ENCODE measurements around the gene CNIH2. TPM values are rescaled to one million over a fixed set of nuclear protein-coding genes. Genes with fewer than 3 reads are reported as not detected.

Gene CNIH2
- polyA plus RNA-seq, 3 donors from 2014 or later = not detected

DNA sequence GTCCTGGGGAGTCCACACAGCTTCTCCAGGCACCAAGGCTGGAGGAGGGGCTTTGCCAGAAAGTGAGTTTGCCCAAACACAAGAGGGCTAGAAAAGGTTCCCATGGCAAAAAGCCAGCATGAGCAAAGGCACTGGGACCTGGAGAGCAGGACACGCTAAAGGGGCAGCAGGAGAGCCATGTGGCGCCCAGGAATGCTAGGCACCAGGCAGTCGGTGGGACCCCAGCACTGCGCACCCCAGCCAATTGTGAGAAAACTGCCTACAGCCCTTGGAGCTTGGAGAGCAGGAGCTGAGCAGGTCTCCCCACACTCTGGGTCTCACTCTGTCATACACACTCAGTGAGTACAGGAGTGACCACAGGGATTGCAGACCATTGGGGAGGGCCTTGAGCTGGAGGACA lies 14.7 kb upstream of the CNIH2 start:
- peaks cover 18 to 28% of the 10 kb centered on the region in 2 donors for H3K4me1 Mint-ChIP-seq
- no peak for DNase-seq
- H3K36me3 Mint-ChIP-seq = peaks cover 2 to 18% (median 4%) of the 10 kb centered on the region in 3 donors
- H3K9me3 Mint-ChIP-seq = no peaks in the 10 kb centered on the region
- H3K27me3 Mint-ChIP-seq (ENCODE audit: low read depth in 3 of 3) = peaks cover 4 to 9% (median 5%) of the 10 kb centered on the region in 3 donors
- H3K27ac Mint-ChIP-seq = no peak overlapping the region
- no peak overlapping the region for H3K4me3 Mint-ChIP-seq

- no peak for DNase-seq
- Mint-ChIP-seq H3K4me1 (peaks cover 17 to 27% of the 10 kb centered on the region in 2 donors), H3K4me3 (no peak overlapping the region), H3K27me3 (ENCODE audit: low read depth in 3 of 3) (peaks cover 8 to 12% (median 9%) of the 10 kb centered on the region in 3 donors), H3K9me3 (no peaks in the 10 kb centered on the region), H3K27ac (no peak overlapping the region), H3K36me3 (peaks cover 2 to 18% (median 4%) of the 10 kb centered on the region in 3 donors)
Measured at GRCh38 chr11:66263785-66264184, 14.2 kb upstream of the CNIH2 start.

- Mint-ChIP-seq H3K36me3 (peaks cover 0 to 15% (median 2%) of the 10 kb centered on the region in 3 donors), H3K4me3 (no peak overlapping the region), H3K9me3 (no peaks in the 10 kb centered on the region), H3K4me1 (peaks cover 19 to 26% of the 10 kb centered on the region in 2 donors), H3K27ac (no peak overlapping the region), H3K27me3 (ENCODE audit: low read depth in 3 of 3) (peaks cover 12 to 18% (median 13%) of the 10 kb centered on the region in 3 donors)
- no peak for DNase-seq
Measured at GRCh38 chr11:66264383-66264782, 13.6 kb upstream of the CNIH2 start.

- Mint-ChIP-seq H3K9me3 (no peaks in the 10 kb centered on the region), H3K27me3 (ENCODE audit: low read depth in 3 of 3) (peaks cover 14 to 21% (median 16%) of the 10 kb centered on the region in 3 donors), H3K4me3 (no peak overlapping the region), H3K4me1 (peaks cover 24 to 27% of the 10 kb centered on the region in 2 donors), H3K27ac (no peak overlapping the region), H3K36me3 (peaks cover 0 to 10% (median 2%) of the 10 kb centered on the region in 3 donors)
- no peak for DNase-seq
Measured at GRCh38 chr11:66264914-66265313, 13.1 kb upstream of the CNIH2 start.

DNA sequence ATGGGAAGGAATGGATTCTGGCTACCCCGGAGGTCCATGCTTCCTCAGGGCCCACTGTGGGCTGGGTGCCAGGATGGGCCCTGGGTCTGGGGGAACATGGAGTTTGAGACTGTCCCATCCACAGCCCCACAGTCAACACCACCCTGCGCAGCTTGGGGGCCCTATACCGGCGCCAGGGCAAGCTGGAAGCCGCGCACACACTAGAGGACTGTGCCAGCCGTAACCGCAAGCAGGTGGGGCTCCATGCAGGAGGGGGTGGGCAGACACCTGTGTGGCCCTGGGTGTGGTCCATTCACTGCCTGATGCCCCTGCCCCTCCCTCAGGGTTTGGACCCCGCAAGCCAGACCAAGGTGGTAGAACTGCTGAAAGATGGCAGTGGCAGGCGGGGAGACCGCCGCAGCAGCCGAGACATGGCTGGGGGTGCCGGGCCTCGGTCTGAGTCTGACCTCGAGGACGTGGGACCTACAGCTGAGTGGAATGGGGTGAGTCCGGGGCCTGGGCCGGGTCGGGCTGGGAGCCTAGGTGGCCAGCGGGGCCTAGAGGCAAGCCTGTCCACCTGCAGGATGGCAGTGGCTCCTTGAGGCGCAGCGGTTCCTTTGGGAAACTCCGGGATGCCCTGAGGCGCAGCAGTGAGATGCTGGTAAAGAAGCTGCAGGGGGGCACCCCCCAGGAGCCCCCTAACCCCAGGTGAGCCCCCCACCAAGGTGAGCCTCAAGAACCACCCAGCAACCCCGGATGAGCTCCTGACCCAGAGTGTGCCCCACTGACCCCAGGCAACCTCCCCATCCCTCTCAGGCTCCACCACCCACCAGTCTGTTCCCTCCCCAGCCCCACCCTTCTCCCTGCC lies 12.2 kb upstream of the CNIH2 start:
- Mint-ChIP-seq H3K4me3 (no peak overlapping the region), H3K36me3 (peaks cover 2 to 9% (median 2%) of the 10 kb centered on the region in 3 donors), H3K27ac (no peak overlapping the region), H3K4me1 (peaks cover 32 to 34% of the 10 kb centered on the region in 2 donors), H3K9me3 (no peaks in the 10 kb centered on the region), H3K27me3 (ENCODE audit: low read depth in 3 of 3) (peaks cover 14 to 21% (median 16%) of the 10 kb centered on the region in 3 donors)
- DNase-seq = no peak

DNA sequence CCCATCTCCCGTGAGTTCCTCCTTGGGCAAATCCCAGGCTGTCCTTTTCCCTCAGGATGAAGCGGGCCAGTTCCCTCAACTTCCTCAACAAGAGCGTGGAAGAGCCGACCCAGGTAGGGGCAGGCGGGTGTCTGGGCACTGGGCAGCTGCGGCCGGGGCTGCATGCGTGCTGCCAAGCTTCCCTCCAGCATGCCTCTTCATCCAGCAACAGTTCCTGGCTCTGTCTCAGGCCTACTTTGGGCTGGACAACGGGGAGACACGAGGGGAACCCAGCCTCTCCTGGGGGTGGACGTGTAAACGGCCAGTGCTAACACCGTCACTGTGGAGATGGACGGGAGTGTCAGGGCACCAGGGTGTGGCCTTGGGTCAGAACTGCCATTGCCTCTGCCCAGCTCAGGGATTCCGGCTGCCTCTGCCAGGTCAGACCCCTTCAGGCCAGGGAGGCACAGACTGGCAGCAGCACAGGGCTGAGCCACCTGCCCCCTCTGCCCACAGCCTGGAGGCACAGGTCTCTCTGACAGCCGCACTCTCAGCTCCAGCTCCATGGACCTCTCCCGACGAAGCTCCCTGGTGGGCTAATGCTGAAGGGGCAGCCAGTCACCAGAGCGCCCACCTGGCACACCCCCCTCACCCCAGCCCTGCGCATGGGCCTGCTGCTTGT lies 11.5 kb upstream of the CNIH2 start:
- DNase-seq = no peak
- H3K4me1 Mint-ChIP-seq = peaks cover 39% of the 10 kb centered on the region in 2 donors
- peaks cover 2 to 10% (median 4%) of the 10 kb centered on the region in 3 donors for H3K36me3 Mint-ChIP-seq
- H3K9me3 Mint-ChIP-seq = no peaks in the 10 kb centered on the region
- H3K27ac Mint-ChIP-seq = peak overlapping the region in 1 of 6 donors; percentile 83
- H3K27me3 Mint-ChIP-seq (ENCODE audit: low read depth in 3 of 3) = peaks cover 14 to 19% (median 15%) of the 10 kb centered on the region in 3 donors
- H3K4me3 Mint-ChIP-seq = peak overlapping the region in 3 of 5 donors; percentile 92 to 96 (median 94)

DNA sequence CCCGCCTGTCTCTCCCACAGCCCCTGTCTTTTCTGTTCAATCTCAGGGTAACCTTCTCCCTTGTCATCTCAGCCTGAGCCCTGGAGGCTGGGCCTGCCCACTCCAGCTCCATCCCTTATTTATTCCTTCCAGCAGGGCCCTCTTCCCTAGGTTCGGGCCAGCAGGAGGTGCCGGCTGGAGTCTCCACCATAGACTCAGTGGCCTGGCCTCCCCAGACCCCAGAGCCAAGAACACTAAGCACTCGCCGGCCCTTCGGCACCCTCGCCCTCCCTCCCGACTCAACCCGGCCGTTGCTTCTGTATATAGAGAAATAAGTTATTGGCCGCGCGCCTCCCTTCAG lies 11.0 kb upstream of the CNIH2 start:
- peak overlapping the region in 3 of 6 donors; percentile 55 to 83 (median 77) for H3K27ac Mint-ChIP-seq

GRCh38 chr11:66267379-66268243 lies 10.4 kb upstream of the CNIH2 start:
- DNase-seq = peak; percentile 76 to 77 (median 77)
- peaks cover 50% of the 10 kb centered on the region in 2 donors for H3K4me1 Mint-ChIP-seq
- H3K27ac Mint-ChIP-seq = peak overlapping the region; percentile 91 to 97 (median 94)
- no peaks in the 10 kb centered on the region for H3K9me3 Mint-ChIP-seq
- peaks cover 4 to 12% (median 8%) of the 10 kb centered on the region in 3 donors for H3K36me3 Mint-ChIP-seq
- peaks cover 14 to 22% (median 15%) of the 10 kb centered on the region in 3 donors for H3K27me3 Mint-ChIP-seq (ENCODE audit: low read depth in 3 of 3)
- H3K4me3 Mint-ChIP-seq = peak overlapping the region; percentile 92 to 96 (median 95)

More for the DNA sequence above, 11.0 kb upstream of the CNIH2 start:
- no peak for DNase-seq
- H3K4me3 Mint-ChIP-seq = peak overlapping the region; percentile 92 to 96 (median 95)
- peaks cover 44% of the 10 kb centered on the region in 2 donors for H3K4me1 Mint-ChIP-seq
- peaks cover 14 to 19% (median 15%) of the 10 kb centered on the region in 3 donors for H3K27me3 Mint-ChIP-seq (ENCODE audit: low read depth in 3 of 3)
- H3K36me3 Mint-ChIP-seq = peaks cover 0 to 10% (median 4%) of the 10 kb centered on the region in 3 donors
- H3K9me3 Mint-ChIP-seq = no peaks in the 10 kb centered on the region

DNA sequence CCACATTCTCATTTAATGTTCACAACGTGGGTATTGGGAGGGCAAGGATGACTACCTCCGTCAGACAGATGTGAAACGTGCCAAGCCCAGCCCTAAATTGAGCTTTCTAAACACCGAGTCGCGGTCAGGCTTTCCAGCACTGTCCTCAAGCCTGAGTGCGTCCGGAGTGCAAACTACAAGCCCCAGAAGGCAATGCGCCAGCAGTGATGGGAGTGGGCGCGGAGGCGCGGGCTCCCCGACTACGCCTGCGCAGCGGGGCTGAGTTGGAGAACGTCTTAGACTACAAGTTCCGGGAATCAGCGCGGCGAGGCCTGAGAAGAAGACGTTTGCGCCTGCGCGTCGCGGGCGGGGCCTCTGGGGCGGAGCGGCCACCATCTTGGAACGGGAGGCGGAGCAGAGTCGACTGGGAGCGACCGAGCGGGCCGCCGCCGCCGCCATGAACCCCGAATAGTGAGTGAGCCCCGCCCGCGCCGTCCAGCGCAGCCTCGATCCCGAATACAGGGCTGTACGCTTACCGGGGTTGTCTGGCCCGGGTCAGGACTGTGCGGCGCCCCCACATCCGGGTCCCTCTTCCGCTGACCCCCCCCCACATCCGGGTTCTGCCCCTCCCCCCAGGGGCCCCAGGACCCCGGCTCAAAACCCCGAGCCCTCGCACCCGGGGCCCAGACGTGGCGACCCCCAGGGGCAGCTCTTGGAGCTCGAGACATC lies 9.6 kb upstream of the CNIH2 start, which contains the start of gene RAB1B:
Gene RAB1B, plus strand, starts transcription at position 396 of the 708 bp plus-strand sequence. Its CDS starts 41 bp downstream, at position 437.
- Mint-ChIP-seq H3K27me3 (ENCODE audit: low read depth in 3 of 3) (peaks cover 14 to 26% (median 17%) of the 10 kb centered on the region in 3 donors), H3K27ac (peak within 1 kb of the TSS; percentile 91 to 97 (median 94)), H3K36me3 (peaks cover 12 to 20% (median 16%) of the 10 kb centered on the region in 3 donors), H3K4me1 (peaks cover 58% of the 10 kb centered on the region in 2 donors), H3K9me3 (no peaks in the 10 kb centered on the region), H3K4me3 (peak within 1 kb of the TSS; percentile 92 to 96 (median 95))
- DNase-seq = peak; percentile 99 to 100 (median 99)

DNA sequence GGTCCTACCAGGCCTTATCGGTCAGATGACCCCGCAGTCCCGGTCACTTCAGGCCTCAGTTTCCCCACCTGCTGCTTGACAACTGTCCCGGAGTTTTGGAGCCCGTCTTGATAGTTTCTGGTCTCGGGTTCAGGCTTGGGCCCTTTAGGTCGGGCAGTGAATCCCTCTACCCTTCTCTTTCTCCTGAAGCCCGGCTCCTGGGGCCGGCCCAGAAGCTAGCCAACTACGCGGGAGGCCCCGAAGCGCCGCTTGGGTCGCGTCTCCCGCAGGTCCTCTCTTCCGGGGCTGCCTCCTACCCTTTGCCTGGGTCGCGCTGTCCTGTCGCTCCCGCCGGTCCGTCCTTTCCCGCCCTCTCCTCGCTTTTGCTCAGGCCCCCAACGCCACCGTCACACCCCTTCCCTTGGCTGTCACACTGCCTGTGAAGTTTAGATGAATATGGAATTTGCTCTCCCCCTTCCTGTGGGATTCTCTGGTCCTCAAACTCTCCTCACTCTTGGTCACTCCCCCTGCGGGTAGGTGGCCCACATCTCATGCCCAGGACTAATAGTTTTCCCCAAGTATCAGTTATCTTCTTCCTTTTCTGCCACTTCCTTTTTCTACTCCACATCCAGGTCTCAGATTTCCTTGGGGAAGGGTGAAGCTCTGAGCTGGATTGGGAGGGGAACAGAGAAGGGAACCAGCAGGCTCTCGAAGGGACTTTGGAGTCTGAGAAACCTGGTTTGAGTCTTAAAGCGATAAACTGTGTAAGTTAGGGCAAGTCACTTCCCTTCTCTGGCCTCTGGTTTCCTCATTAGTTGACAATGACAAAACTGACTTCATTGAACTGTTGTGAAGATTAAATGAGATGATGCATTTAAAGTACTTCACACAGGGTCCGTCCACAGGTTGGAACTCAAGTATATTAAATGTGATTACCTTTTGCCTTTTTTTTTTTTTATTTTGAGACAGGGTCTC lies 8.7 kb upstream of the CNIH2 start:
- peak in 1 of 3 donors; percentile 19 for DNase-seq
- Mint-ChIP-seq H3K4me1 (peaks cover 66 to 67% of the 10 kb centered on the region in 2 donors), H3K9me3 (no peaks in the 10 kb centered on the region)

GRCh38 chr11:66271816-66272215 lies 6.2 kb upstream of the CNIH2 start:
- Mint-ChIP-seq H3K4me1 (peaks cover 78% of the 10 kb centered on the region in 2 donors), H3K4me3 (peak overlapping the region; percentile 53 to 91 (median 67)), H3K36me3 (peaks cover 25 to 43% (median 27%) of the 10 kb centered on the region in 3 donors), H3K27me3 (ENCODE audit: low read depth in 3 of 3) (peaks cover 17 to 28% (median 17%) of the 10 kb centered on the region in 3 donors), H3K27ac (peak overlapping the region in 5 of 6 donors; percentile 48 to 92 (median 86)), H3K9me3 (no peaks in the 10 kb centered on the region)
- DNase-seq = no peak

More for the DNA sequence above, 8.7 kb upstream of the CNIH2 start:
- Mint-ChIP-seq H3K27ac (peak overlapping the region; percentile 91 to 96 (median 94)), H3K36me3 (peaks cover 20 to 28% (median 23%) of the 10 kb centered on the region in 3 donors), H3K4me3 (peak overlapping the region; percentile 92 to 96 (median 95)), H3K27me3 (ENCODE audit: low read depth in 3 of 3) (peaks cover 14 to 26% (median 17%) of the 10 kb centered on the region in 3 donors)

Data from immature natural killer cell (primary cell).